Left lung (tissue), 10 donors: ENCODE measurements around the gene POMT2. TPM values are rescaled to one million over a fixed set of nuclear protein-coding genes. Genes with fewer than 3 reads are reported as not detected.

ENCODE experiments used
- ATAC-seq: fragments of 200-7000 bp; cut with Tn5 transposase; one replicate; pipeline ENCODE4 v1.9.1; 2020; ENCODE audit warnings: moderate library complexity
- DNase-seq, 4 donors: peaks; one replicate each; pipeline ENCODE4 v3.0.0-alpha.2; 2013 to 2020
- H3K27ac ChIP-seq, 2 donors: fragments of 200-600 bp; sonication (generic) in 1 of 2; one replicate each; pipeline versions ENCODE4 v1.5.0 to v1.8.0; 2020 to 2021
- H3K27me3 ChIP-seq, 2 donors: fragments of 200-600 bp; sonication (generic) in 1 of 2; one replicate each; pipeline versions ENCODE4 v1.5.0 to v1.8.0; 2020 to 2021
- H3K36me3 ChIP-seq, 2 donors: fragments of 200-600 bp; sonication (generic) in 1 of 2; one replicate each; pipeline versions ENCODE4 v1.5.0 to v1.8.0; 2020 to 2021
- H3K4me1 ChIP-seq, 2 donors: fragments of 200-600 bp; one replicate each; pipeline ENCODE4 v1.8.0; 2021
- H3K4me3 ChIP-seq, 2 donors: fragments of 200-600 bp; sonication (generic) in 1 of 2; one replicate each; pipeline versions ENCODE4 v1.5.0 to v1.8.0; 2020 to 2021; ENCODE audit warnings: mild to moderate bottlenecking in 1 of 2
- H3K9me3 ChIP-seq, 2 donors: fragments of 200-600 bp; sonication (generic) in 1 of 2; one replicate each; pipeline versions ENCODE4 v1.5.0 to v1.8.0; 2020 to 2021
- intact Hi-C, 2 donors: fragments of 100-400 bp; cut with DNase I; formaldehyde crosslinking; loops; one replicate each; pipeline versions ENCODE4 v1.11.2 to v1.14.2; 2022
- polyA plus RNA-seq, 6 donors: library from polyadenylated mRNA; unstranded; fragments of 120-200 nt; gene quantifications; one replicate each; pipeline ENCODE4 v1.2.1, GENCODE V29; 2013; ENCODE audit not compliant: insufficient read length in 6 of 6
- total RNA-seq, 2 donors: library from RNA; stranded (reverse); fragmentation: NEBNext Ultra II Directional; extraction: Animal tissue kit (Norgen Biotek cat#: 25700); gene quantifications; one replicate each; pipeline ENCODE4 v1.2.1, GENCODE V29; 2021
- TF ChIP-seq, protein P1 (sequence below), 2 donors: fragments of 200-600 bp; sonication (generic) in 1 of 2; IDR thresholded peaks; one replicate each; pipeline versions ENCODE4 v1.5.0 to v1.8.0; 2021; ENCODE audit warnings: antibody characterized with exemption in 2 of 2
- donor health status: DM: no; HTN: yes; CAD: no.
- donor health status: DM: no; HTN: no; CAD: no.

Gene POMT2
- total and polyA plus RNA-seq, 8 donors = 25.5 to 34.3 (median 31.6) TPM

DNA sequence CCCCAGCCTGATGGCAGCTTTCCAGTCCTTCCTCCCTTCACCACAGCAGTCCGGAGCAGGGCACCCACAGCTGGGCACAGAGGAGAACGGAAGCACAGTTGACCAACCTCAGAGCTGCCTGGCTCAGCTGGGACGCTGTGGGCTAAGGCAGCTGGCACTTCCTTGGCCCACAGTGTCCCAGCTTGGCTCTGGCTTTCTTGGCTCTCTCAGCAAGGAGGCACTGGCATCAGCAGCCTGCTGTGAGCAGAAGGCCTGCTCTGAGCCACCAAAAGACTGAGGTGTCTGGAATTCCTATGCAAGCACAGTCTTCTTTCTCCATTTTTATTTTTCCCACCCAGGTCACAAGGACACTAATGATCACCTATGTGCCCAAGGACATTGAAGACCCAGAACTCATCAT, 82.3 kb downstream of the POMT2 start:
- TF ChIP-seq, protein P1, sequence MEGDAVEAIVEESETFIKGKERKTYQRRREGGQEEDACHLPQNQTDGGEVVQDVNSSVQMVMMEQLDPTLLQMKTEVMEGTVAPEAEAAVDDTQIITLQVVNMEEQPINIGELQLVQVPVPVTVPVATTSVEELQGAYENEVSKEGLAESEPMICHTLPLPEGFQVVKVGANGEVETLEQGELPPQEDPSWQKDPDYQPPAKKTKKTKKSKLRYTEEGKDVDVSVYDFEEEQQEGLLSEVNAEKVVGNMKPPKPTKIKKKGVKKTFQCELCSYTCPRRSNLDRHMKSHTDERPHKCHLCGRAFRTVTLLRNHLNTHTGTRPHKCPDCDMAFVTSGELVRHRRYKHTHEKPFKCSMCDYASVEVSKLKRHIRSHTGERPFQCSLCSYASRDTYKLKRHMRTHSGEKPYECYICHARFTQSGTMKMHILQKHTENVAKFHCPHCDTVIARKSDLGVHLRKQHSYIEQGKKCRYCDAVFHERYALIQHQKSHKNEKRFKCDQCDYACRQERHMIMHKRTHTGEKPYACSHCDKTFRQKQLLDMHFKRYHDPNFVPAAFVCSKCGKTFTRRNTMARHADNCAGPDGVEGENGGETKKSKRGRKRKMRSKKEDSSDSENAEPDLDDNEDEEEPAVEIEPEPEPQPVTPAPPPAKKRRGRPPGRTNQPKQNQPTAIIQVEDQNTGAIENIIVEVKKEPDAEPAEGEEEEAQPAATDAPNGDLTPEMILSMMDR (IDR thresholded peaks at IDR 0.05) = no peak
- DNase-seq (no peak), ATAC-seq (no peak)
- Histone ChIP-seq H3K4me1 (no peaks in the 10 kb centered on the region), H3K36me3 (no peaks in the 10 kb centered on the region), H3K27ac (no peak overlapping the region), H3K9me3 (no peaks in the 10 kb centered on the region), H3K27me3 (no peaks in the 10 kb centered on the region), H3K4me3 (no peak overlapping the region)
- intact Hi-C loops = no loop called here

DNA sequence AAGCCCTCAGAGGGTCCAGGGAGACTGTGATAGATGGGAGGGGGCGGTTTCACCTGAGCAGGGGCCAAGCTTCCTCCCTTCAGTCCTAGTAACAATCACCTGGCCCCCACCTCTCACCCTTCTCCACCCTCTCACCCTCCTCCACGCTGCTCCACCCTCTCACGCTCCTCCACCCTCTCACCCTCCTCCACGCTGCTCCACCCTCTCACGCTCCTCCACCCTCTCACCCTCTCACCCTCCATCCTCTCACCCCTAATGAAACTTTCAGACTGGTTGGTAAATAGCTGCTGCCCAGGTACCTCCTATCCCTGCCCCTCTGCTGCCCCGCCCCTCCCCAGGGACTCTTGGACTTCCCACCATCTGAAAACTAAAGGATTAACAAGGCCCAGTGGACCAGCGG, 83.9 kb downstream of the POMT2 start:
- no peak for DNase-seq
- ATAC-seq = no peak
- intact Hi-C loops = no loop called here
- TF ChIP-seq, protein P1 (IDR thresholded peaks at IDR 0.05) = no peak
- Histone ChIP-seq H3K9me3 (no peaks in the 10 kb centered on the region), H3K27ac (no peak overlapping the region), H3K36me3 (no peaks in the 10 kb centered on the region), H3K4me3 (no peak overlapping the region), H3K27me3 (no peaks in the 10 kb centered on the region), H3K4me1 (no peaks in the 10 kb centered on the region)

DNA sequence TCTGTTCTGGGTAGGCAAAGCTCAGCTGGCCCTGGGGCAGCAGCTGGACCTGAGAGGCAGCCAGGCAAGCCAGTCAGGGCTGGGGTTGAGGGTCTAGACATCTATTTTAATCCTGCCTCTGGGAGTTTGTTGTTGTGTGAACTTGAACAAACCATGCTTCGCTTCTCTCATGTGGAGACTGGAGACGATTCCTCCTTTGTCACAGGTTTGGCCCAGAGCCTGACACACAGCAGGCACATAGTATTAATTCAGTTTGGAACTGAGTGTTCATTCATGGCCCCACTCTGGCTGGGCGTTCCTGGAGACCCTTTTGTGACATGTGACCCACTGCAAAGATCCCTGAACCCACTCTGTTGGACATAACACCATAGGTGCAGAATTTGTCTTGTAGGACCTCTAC, 89.0 kb downstream of the POMT2 start:
- Histone ChIP-seq H3K27me3 (no peaks in the 10 kb centered on the region), H3K36me3 (no peaks in the 10 kb centered on the region), H3K4me1 (no peaks in the 10 kb centered on the region), H3K4me3 (no peak overlapping the region), H3K27ac (no peak overlapping the region), H3K9me3 (peaks cover 0 to 2% of the 10 kb centered on the region in 2 donors)
- intact Hi-C loops = no loop called here
- ATAC-seq (no peak), DNase-seq (no peak)
- TF ChIP-seq, protein P1 (IDR thresholded peaks at IDR 0.05) = no peak

DNA sequence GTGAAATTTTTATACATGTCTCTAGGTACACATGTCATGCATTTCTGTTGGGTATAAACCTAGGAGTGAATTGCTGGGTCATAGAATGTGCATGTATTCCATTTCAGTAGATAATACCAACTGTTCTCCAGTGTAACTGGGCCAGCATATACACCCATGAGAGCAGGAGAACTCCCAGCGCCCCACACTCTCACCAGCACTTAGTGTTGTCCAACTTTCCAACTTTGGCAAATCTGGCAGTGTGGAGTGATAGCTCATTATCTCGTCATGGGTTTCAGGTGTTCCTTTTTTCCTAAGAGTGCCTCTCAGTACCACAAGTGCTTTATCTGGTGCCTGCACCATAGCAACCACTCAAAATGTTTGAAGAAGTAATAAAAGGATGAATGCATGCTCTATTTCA, 89.8 kb downstream of the POMT2 start:
- no peak overlapping the region for H3K27ac ChIP-seq
- no peak overlapping the region for H3K4me3 ChIP-seq
- TF ChIP-seq, protein P1 (IDR thresholded peaks at IDR 0.05) = no peak
- no peaks in the 10 kb centered on the region for H3K36me3 ChIP-seq
- intact Hi-C loops = no loop called here
- no peaks in the 10 kb centered on the region for H3K4me1 ChIP-seq
- H3K9me3 ChIP-seq = peaks cover 0 to 2% of the 10 kb centered on the region in 2 donors
- DNase-seq = no peak
- H3K27me3 ChIP-seq = no peaks in the 10 kb centered on the region
- no peak for ATAC-seq

DNA sequence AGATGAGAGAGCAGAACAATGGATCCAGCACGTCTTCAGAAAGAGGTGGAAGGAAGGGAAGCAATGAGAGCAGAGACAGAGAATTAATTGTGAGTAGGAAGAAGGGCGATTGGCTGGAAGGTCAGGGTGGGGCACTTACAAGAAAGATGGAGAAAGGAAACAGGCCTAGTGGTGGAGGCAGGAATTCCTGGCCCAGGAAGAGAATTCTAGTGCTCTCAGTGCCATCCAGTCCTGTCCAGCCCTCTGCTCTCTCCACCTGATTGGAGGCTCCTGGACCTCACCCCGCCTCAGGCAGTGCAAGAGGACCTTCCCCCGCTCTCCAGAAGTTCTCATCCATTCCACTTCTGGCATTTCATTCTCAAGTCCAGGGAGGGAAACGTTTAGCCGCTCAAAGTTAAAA, 92.6 kb downstream of the POMT2 start:
- Histone ChIP-seq H3K36me3 (no peaks in the 10 kb centered on the region), H3K4me1 (no peaks in the 10 kb centered on the region), H3K27me3 (peaks cover 0 to 8% of the 10 kb centered on the region in 2 donors), H3K9me3 (peaks cover 0 to 2% of the 10 kb centered on the region in 2 donors), H3K27ac (no peak overlapping the region), H3K4me3 (no peak overlapping the region)
- TF ChIP-seq, protein P1 (IDR thresholded peaks at IDR 0.05) = no peak
- intact Hi-C loops = no loop called here
- no peak for ATAC-seq
- DNase-seq = no peak
